K562 (cell line): ENCODE results near the gene CFAP410.

Source experiments
- MAFF ChIP-seq: IDR thresholded peaks from 2 replicates; pipeline ENCODE4 v1.6.1; 2012; ENCODE audit warnings: low read length, improper control_type of control experiment
- SMARCA5 ChIP-seq: fragments of 450-650 bp; IDR thresholded peaks from 2 replicates; pipeline ENCODE4 v1.6.1; 2016
- ZNF3 ChIP-seq: fragments of 250-450 bp; sonication (Bioruptor Pico); IDR thresholded peaks from 2 replicates; pipeline ENCODE4 v1.5.0; 2021; ENCODE audit warnings: mild to moderate bottlenecking, moderate library complexity

- TF ChIP-seq MAFF (no peak), SMARCA5 (no peak), ZNF3 (no peak)
These were observed 44.0 kb upstream of the CFAP410 start for GRCh38 chr21:44383216-44383615.
